RPMI7951 (cell line): Measurements from ENCODE around the gene DMTF1. TPM values are rescaled to one million over a fixed set of nuclear protein-coding genes. Genes with fewer than 3 reads are reported as not detected.
"Not testable (repeated sequence)": the region's sequence is repeated elsewhere in the genome, so short reads cannot be mapped to it uniquely, and the experiment has no call there.

Experiments used
- DNase-seq: peaks from one replicate; pipeline ENCODE4 v3.0.0-alpha.2; 2012; ENCODE audit warnings: low read depth
- total RNA-seq: library from RNA; depleted of rRNA; stranded (reverse); fragments of >200 nt; shearing (Covaris generic); gene quantifications from 2 replicates; pipeline ENCODE4 v1.2.3, GENCODE V29; 2014; rRNA removed

DMTF1 gene
- total RNA-seq, 1 experiment from 2014 or later: 53.5 TPM

- DNase-seq: peak; percentile 44
Measured at GRCh38 chr7:87220734-87221215, 68.5 kb downstream of the DMTF1 start.

GRCh38 chr7:87223666-87224065 is 71.4 kb downstream of the DMTF1 start:
- no peak for DNase-seq

GRCh38 chr7:87225696-87226095 is 73.4 kb downstream of the DMTF1 start:
- no peak for DNase-seq

- DNase-seq: no peak
Measured at GRCh38 chr7:87226495-87226894, 74.2 kb downstream of the DMTF1 start.

- no peak for DNase-seq
Measured at GRCh38 chr7:87231258-87231657, 79.0 kb downstream of the DMTF1 start.

GRCh38 chr7:87231711-87232110 is 79.5 kb downstream of the DMTF1 start:
- no peak for DNase-seq

GRCh38 chr7:87234949-87235348 is 82.7 kb downstream of the DMTF1 start:
- no peak for DNase-seq

- DNase-seq: not testable (repeated sequence)
Measured at GRCh38 chr7:87238464-87239051, 86.3 kb downstream of the DMTF1 start.

GRCh38 chr7:87245671-87246070 is 93.4 kb downstream of the DMTF1 start:
- not testable (repeated sequence) for DNase-seq

Other genes with a start within 250 kb of the DMTF1 start
- 0.10 and 0.12 TPM in 2 replicates for gene ELAPOR2, start 92.8 kb upstream of the DMTF1 start, total RNA-seq
- gene TMEM243, start 67.3 kb downstream of the DMTF1 start, total RNA-seq: 51.7 and 52.3 TPM in 2 replicates
- 13.9 and 21.6 TPM in 2 replicates for gene CROT, start 193.2 kb downstream of the DMTF1 start, total RNA-seq